Caco-2 (cell line): ENCODE data around the gene CNDP1. TPM values are rescaled to one million over a fixed set of nuclear protein-coding genes. Genes with fewer than 3 reads are reported as not detected.

Source experiments
- BruUV-seq: library from RNA; stranded (reverse); fragments of 400-500 nt; replicated peaks from 2 replicates; lab custom pipeline; 2021; lab: Mats Ljungman, UMichigan
- CTCF ChIA-PET: fragments of 300-600 bp; sonication (Branson Sonifier 250); formaldehyde crosslinking; loops from one replicate; lab custom pipeline; 2022; ENCODE audit warnings: antibody characterized with exemption; lab: Charles Lee
- POLR2A ChIA-PET: fragments of 300-600 bp; sonication (Branson Sonifier 250); formaldehyde crosslinking; loops from one replicate; lab custom pipeline; 2022; ENCODE audit warnings: antibody characterized with exemption; lab: Charles Lee
- DNase-seq, 2 experiments: peaks; one replicate each; pipeline versions ENCODE4 v3.0.0 to v3.0.0-alpha.2; 2020 to 2022
- H3K27me3 ChIP-seq: replicated peaks from 2 replicates; pipeline ENCODE4 v1.6.0; 2011; ENCODE audit warnings: low read length; ENCODE audit not compliant: control insufficient read depth, insufficient read depth
- H3K36me3 ChIP-seq: 2 replicates; pipeline ENCODE4 v1.5.1; 2011; ENCODE audit warnings: low read length; ENCODE audit not compliant: control insufficient read depth, insufficient read depth
- H3K4me1 ChIP-seq: fragments of 250-450 bp; sonication (Bioruptor Pico); 2 replicates; pipeline ENCODE4 v1.5.1; 2020; ENCODE audit warnings: mild to moderate bottlenecking
- H3K4me3 ChIP-seq: 2 replicates; pipeline ENCODE4 v1.5.1; 2011; ENCODE audit warnings: low read depth, mild to moderate bottlenecking, control low read depth, low read length
- H3K9me3 ChIP-seq: fragments of 250-450 bp; sonication (Bioruptor Pico); 2 replicates; pipeline ENCODE4 v1.5.1; 2020; ENCODE audit warnings: mild to moderate bottlenecking, moderate library complexity
- H3K27ac Mint-ChIP-seq: one replicate; pipeline ENCODE4 v1.8.0; 2022; ENCODE audit warnings: mixed read lengths; ENCODE audit not compliant: unreplicated experiment
- H3K27me3 Mint-ChIP-seq: one replicate; pipeline ENCODE4 v1.8.0; 2022; ENCODE audit warnings: mixed read lengths; ENCODE audit not compliant: insufficient read depth, unreplicated experiment
- H3K36me3 Mint-ChIP-seq: one replicate; pipeline ENCODE4 v1.8.0; 2022; ENCODE audit warnings: mild to moderate bottlenecking, mixed read lengths; ENCODE audit not compliant: insufficient read depth, unreplicated experiment
- H3K4me1 Mint-ChIP-seq: one replicate; pipeline ENCODE4 v1.8.0; 2022; ENCODE audit warnings: low read depth, mixed read lengths; ENCODE audit not compliant: unreplicated experiment
- H3K4me3 Mint-ChIP-seq: one replicate; pipeline ENCODE4 v1.8.0; 2022; ENCODE audit warnings: mild to moderate bottlenecking, moderate library complexity, mixed read lengths; ENCODE audit not compliant: unreplicated experiment
- H3K9me3 Mint-ChIP-seq: one replicate; pipeline ENCODE4 v1.8.0; 2022; ENCODE audit warnings: mixed read lengths; ENCODE audit not compliant: unreplicated experiment
- intact Hi-C: fragments of 100-400 bp; cut with micrococcal nuclease; formaldehyde crosslinking; loops from one replicate; pipeline ENCODE4 v1.10.0; 2022; ENCODE audit not compliant: unreplicated experiment
- total RNA-seq: library from RNA; stranded (reverse); gene quantifications from 2 replicates; pipeline ENCODE4 v1.2.3, GENCODE V29; 2022
- TF ChIP-seq, protein P1 (sequence below), 2 experiments: fragments of 200-600 bp in 1 of 2; IDR thresholded peaks; 1 replicate in 1 of 2; 2 replicates in 1 of 2; pipeline versions ENCODE4 v1.5.1 to v1.8.0; 2011 to 2022; ENCODE audit warnings: antibody characterized with exemption in 1 of 2, control low read depth in 1 of 2, inconsistent platforms in 1 of 2, low read depth in 1 of 2, low read length in 1 of 2, mild to moderate bottlenecking in 1 of 2, moderate library complexity in 1 of 2; ENCODE audit not compliant: insufficient read depth in 1 of 2, severe bottlenecking in 1 of 2, unreplicated experiment in 1 of 2

Gene CNDP1
- total RNA-seq, 1 experiment from 2014 or later: 0.48 TPM

GRCh38 chr18:74493689-74494088 lies 40.6 kb upstream of the CNDP1 start:
- no TSS peak for BruUV-seq
- Histone ChIP-seq H3K4me1 (no peaks in the 10 kb centered on the region), H3K36me3 (no peaks in the 10 kb centered on the region), H3K9me3 (no peaks in the 10 kb centered on the region), H3K27me3 (no peaks in the 10 kb centered on the region), H3K4me3 (no peak overlapping the region)
- no peaks in the 10 kb centered on the region for H3K9me3 Mint-ChIP-seq
- no peak overlapping the region for H3K27ac Mint-ChIP-seq
- no peaks in the 10 kb centered on the region for H3K4me1 Mint-ChIP-seq
- POLR2A ChIA-PET: no interaction called here
- no peaks in the 10 kb centered on the region for H3K27me3 Mint-ChIP-seq
- DNase-seq: peak; percentile 54 to 58
- TF ChIP-seq, protein P1, sequence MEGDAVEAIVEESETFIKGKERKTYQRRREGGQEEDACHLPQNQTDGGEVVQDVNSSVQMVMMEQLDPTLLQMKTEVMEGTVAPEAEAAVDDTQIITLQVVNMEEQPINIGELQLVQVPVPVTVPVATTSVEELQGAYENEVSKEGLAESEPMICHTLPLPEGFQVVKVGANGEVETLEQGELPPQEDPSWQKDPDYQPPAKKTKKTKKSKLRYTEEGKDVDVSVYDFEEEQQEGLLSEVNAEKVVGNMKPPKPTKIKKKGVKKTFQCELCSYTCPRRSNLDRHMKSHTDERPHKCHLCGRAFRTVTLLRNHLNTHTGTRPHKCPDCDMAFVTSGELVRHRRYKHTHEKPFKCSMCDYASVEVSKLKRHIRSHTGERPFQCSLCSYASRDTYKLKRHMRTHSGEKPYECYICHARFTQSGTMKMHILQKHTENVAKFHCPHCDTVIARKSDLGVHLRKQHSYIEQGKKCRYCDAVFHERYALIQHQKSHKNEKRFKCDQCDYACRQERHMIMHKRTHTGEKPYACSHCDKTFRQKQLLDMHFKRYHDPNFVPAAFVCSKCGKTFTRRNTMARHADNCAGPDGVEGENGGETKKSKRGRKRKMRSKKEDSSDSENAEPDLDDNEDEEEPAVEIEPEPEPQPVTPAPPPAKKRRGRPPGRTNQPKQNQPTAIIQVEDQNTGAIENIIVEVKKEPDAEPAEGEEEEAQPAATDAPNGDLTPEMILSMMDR (IDR thresholded peaks at IDR 0.05; ENCODE audit: insufficient read depth in 1 of 2, low read depth in 1 of 2, low read length in 1 of 2, severe bottlenecking in 1 of 2, unreplicated experiment in 1 of 2): peak in 1 of 2 experiments; percentile 54
- CTCF ChIA-PET: interaction anchor here (0.5 to 1.7 kb wide), 12 partner anchors 23 to 513 kb away, joined by 3 to 27 read pairs (median 4); no protein-coding TSS in a partner anchor
- intact Hi-C loops: loop anchor here (1.0 kb wide), 3 partner anchors 107 to 297 kb away; no protein-coding TSS in a partner anchor
- peaks cover 8% of the 10 kb centered on the region for H3K36me3 Mint-ChIP-seq
- H3K4me3 Mint-ChIP-seq: no peak overlapping the region

DNA sequence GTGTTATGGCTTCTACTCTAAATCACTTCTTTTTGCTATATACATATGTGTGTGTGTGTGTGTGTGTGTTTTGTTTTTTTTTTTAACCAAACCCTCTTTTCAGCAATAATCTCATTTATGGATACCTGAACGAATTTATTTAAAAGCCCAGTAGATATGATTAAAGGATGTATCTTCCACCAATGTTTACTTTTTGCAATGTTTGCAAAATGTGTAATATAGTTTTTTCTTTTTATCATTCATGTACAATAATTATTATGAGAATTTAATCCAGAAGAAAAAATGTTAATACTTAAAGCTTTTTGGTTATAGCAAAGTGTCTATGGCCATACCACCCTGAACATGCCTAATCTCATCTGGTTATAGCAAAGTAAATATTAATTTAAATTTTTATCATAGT lies 39.8 kb upstream of the CNDP1 start:
- H3K4me3 ChIP-seq: no peak overlapping the region
- TF ChIP-seq, protein P1 (IDR thresholded peaks at IDR 0.05; ENCODE audit: insufficient read depth in 1 of 2, low read depth in 1 of 2, low read length in 1 of 2, severe bottlenecking in 1 of 2, unreplicated experiment in 1 of 2): no peak
- BruUV-seq: no TSS peak
- H3K36me3 ChIP-seq: no peaks in the 10 kb centered on the region
- CTCF ChIA-PET: no interaction called here
- no peaks in the 10 kb centered on the region for H3K9me3 ChIP-seq
- Mint-ChIP-seq H3K4me3 (no peak overlapping the region), H3K27ac (no peak overlapping the region), H3K9me3 (no peaks in the 10 kb centered on the region), H3K36me3 (peaks cover 8% of the 10 kb centered on the region), H3K27me3 (no peaks in the 10 kb centered on the region), H3K4me1 (no peaks in the 10 kb centered on the region)
- intact Hi-C loops: no loop called here
- POLR2A ChIA-PET: no interaction called here
- DNase-seq: no peak
- no peaks in the 10 kb centered on the region for H3K4me1 ChIP-seq
- no peaks in the 10 kb centered on the region for H3K27me3 ChIP-seq

- POLR2A ChIA-PET: interaction anchor here (0.7 to 1.6 kb wide), 7 partner anchors 13 to 143 kb away, joined by 3 to 7 read pairs (median 4); no protein-coding TSS in a partner anchor
- Histone ChIP-seq H3K36me3 (no peaks in the 10 kb centered on the region), H3K27me3 (no peaks in the 10 kb centered on the region), H3K9me3 (no peaks in the 10 kb centered on the region), H3K4me3 (peak within 1 kb of the TSS; percentile 70), H3K4me1 (no peaks in the 10 kb centered on the region)
- no peaks in the 10 kb centered on the region for H3K9me3 Mint-ChIP-seq
- TF ChIP-seq, protein P1 (IDR thresholded peaks at IDR 0.05; ENCODE audit: insufficient read depth in 1 of 2, low read depth in 1 of 2, low read length in 1 of 2, severe bottlenecking in 1 of 2, unreplicated experiment in 1 of 2): no peak
- peak; percentile 97 for DNase-seq
- H3K27ac Mint-ChIP-seq: peak within 1 kb of the TSS; percentile 93
- H3K4me1 Mint-ChIP-seq: no peaks in the 10 kb centered on the region
- peak within 1 kb of the TSS; percentile 93 for H3K4me3 Mint-ChIP-seq
- CTCF ChIA-PET: interaction anchor here (0.6 to 1.5 kb wide), 4 partner anchors 21 to 142 kb away, joined by 3 to 5 read pairs (median 4); no protein-coding TSS in a partner anchor
- H3K36me3 Mint-ChIP-seq: peaks cover 9% of the 10 kb centered on the region
- no peaks in the 10 kb centered on the region for H3K27me3 Mint-ChIP-seq
- intact Hi-C loops: loop anchor here (1.0 to 2.0 kb wide), 4 partner anchors 15 to 56 kb away; no protein-coding TSS in a partner anchor
- BruUV-seq: TSS peak; percentile 96
Observed at GRCh38 chr18:74495581-74496507, 38.5 kb upstream of the CNDP1 start, which contains the start of gene CNDP2. Gene CNDP2 (plus strand): TSS chr18:74496363. CDS start chr18:74499974, 3,611 bp downstream.
